Fibroblast of lung (primary cell): ENCODE data around the gene SDK2. TPM values are rescaled to one million over a fixed set of nuclear protein-coding genes. Genes with fewer than 3 reads are reported as not detected.

ENCODE experiments used
- DNase-seq, 2 donors: peaks; one replicate each; pipeline versions ENCODE4 v3.0.0 to v3.0.0-alpha.2; 2010; ENCODE audit warnings: low read depth in 2 of 2
- H2AFZ ChIP-seq: 2 replicates; pipeline ENCODE4 v1.5.1; 2012; ENCODE audit warnings: low read length, control low read depth, inconsistent platforms
- H3K27ac ChIP-seq: 2 replicates; pipeline ENCODE4 v1.5.1; 2011; ENCODE audit warnings: low read length, control low read depth; ENCODE audit not compliant: insufficient read depth
- H3K27me3 ChIP-seq: 2 replicates; pipeline ENCODE4 v1.5.1; 2011; ENCODE audit warnings: mild to moderate bottlenecking, low read length; ENCODE audit not compliant: control insufficient read depth, insufficient read depth
- H3K36me3 ChIP-seq: 2 replicates; pipeline ENCODE4 v1.5.1; 2011; ENCODE audit warnings: low read length; ENCODE audit not compliant: control insufficient read depth, insufficient read depth
- H3K4me1 ChIP-seq: 2 replicates; pipeline ENCODE4 v1.5.1; 2011; ENCODE audit warnings: low read length; ENCODE audit not compliant: control insufficient read depth, insufficient read depth; ENCODE audit errors: extremely low read depth
- H3K4me2 ChIP-seq: 2 replicates; pipeline ENCODE4 v1.5.1; 2011; ENCODE audit warnings: low read length, control low read depth; ENCODE audit not compliant: insufficient read depth; ENCODE audit errors: extremely low read depth
- H3K4me3 ChIP-seq, 4 experiments: fragments of 200-600 bp in 1 of 4; sonication (generic) in 1 of 4; replicated peaks in 1 of 4; 2 replicates each; pipeline ENCODE4 v1.5.1; 2011 to 2016; ENCODE audit warnings: low read length in 4 of 4, low read depth in 3 of 4, mild to moderate bottlenecking in 3 of 4, control low read depth in 2 of 4, inconsistent platforms in 1 of 4, mixed read lengths in 1 of 4; ENCODE audit not compliant: insufficient read depth in 1 of 4; ENCODE audit errors: control extremely low read depth in 1 of 4
- H3K79me2 ChIP-seq: 2 replicates; pipeline ENCODE4 v1.5.1; 2012; ENCODE audit warnings: mild to moderate bottlenecking, low read length, inconsistent platforms; ENCODE audit not compliant: control insufficient read depth, insufficient read depth
- H3K9ac ChIP-seq: 2 replicates; pipeline ENCODE4 v1.5.1; 2011; ENCODE audit warnings: mild to moderate bottlenecking, low read length, control low read depth; ENCODE audit not compliant: insufficient read depth
- H3K9me3 ChIP-seq: 2 replicates; pipeline ENCODE4 v1.5.1; 2012; ENCODE audit warnings: low read depth, low read length; ENCODE audit not compliant: control insufficient read depth, insufficient read depth
- H4K20me1 ChIP-seq: 2 replicates; pipeline ENCODE4 v1.5.1; 2011; ENCODE audit warnings: low read length; ENCODE audit not compliant: control insufficient read depth, insufficient read depth; ENCODE audit errors: extremely low read depth
- CTCF ChIP-seq, 2 donors: IDR thresholded peaks in 1 of 2; conservative IDR thresholded peaks in 1 of 2; 1 replicate in 1 of 2; 2 replicates in 1 of 2; pipeline ENCODE4 v1.5.1; 2011 to 2012; ENCODE audit warnings: low read length in 2 of 2, control low read depth in 1 of 2, inconsistent platforms in 1 of 2, low read depth in 1 of 2, mild to moderate bottlenecking in 1 of 2
- EZH2 ChIP-seq: IDR thresholded peaks from 2 replicates; pipeline ENCODE4 v1.5.1; 2012; ENCODE audit warnings: low read length, control low read depth, mild to moderate bottlenecking; ENCODE audit errors: missing control alignments
- polyA plus RNA-seq, 2 donors: library from polyadenylated mRNA; depleted of rRNA in 1 of 2; stranded (reverse) in 1 of 2; unstranded in 1 of 2; fragments of >200 nt; gene quantifications; 2 replicates each; pipeline ENCODE4 v1.2.1, GENCODE V29; 2011 to 2012; ENCODE audit warnings: missing spikeins in 1 of 2
- total RNA-seq: library from RNA; depleted of rRNA; stranded (reverse); fragments of >200 nt; gene quantifications from 2 replicates; pipeline ENCODE4 v1.2.1, GENCODE V29; 2014

The SDK2 gene
- total and polyA plus RNA-seq, 2 donors (not counting 1 experiment from before 2014, with no cell fraction given), result under 0.01 to 0.01 TPM

DNA sequence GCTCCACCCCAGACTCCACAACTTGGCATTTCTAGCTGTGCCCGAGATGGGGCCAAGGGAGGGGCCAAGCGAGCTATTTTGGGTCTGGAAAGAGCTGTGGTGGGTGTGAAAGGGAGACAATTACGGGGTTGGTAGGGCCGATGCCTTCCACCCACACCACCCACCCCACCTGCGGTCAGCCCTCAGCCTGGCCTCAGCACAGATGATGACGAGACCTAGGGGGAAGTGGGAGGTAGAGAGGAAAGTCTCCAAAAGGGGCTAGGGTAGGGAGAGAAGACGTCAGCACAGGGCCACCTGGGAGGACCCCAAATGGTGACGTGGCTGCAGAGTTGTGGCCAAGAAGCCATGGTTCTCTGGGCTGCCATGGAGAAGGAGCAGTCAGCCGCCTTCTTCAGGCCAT, 83.1 kb downstream of the SDK2 start:
- Histone ChIP-seq H3K4me1 (no peaks in the 10 kb centered on the region), H2AFZ (no peak overlapping the region), H3K4me2 (no peak overlapping the region), H3K9me3 (no peaks in the 10 kb centered on the region), H3K36me3 (no peaks in the 10 kb centered on the region), H4K20me1 (no peaks in the 10 kb centered on the region), H3K9ac (no peak overlapping the region), H3K79me2 (no peaks in the 10 kb centered on the region), H3K27ac (no peak overlapping the region), H3K27me3 (no peaks in the 10 kb centered on the region), H3K4me3 (no peak overlapping the region)
- TF ChIP-seq CTCF (conservative IDR thresholded peaks at IDR 0.05 in 1 of 2, IDR thresholded peaks at IDR 0.05 in 1 of 2; ENCODE audit: low read depth in 1 of 2, low read length in 2 of 2) (no peak), EZH2 (no peak)
- DNase-seq, result no peak

GRCh38 chr17:73560661-73561060, 83.6 kb downstream of the SDK2 start:
- H3K9me3 ChIP-seq, result no peaks in the 10 kb centered on the region
- no peak for DNase-seq
- no peak overlapping the region for H2AFZ ChIP-seq
- no peaks in the 10 kb centered on the region for H3K4me1 ChIP-seq
- H3K4me2 ChIP-seq, result no peak overlapping the region
- no peaks in the 10 kb centered on the region for H3K27me3 ChIP-seq
- H4K20me1 ChIP-seq, result no peaks in the 10 kb centered on the region
- no peaks in the 10 kb centered on the region for H3K36me3 ChIP-seq
- H3K4me3 ChIP-seq, result no peak overlapping the region
- TF ChIP-seq CTCF (conservative IDR thresholded peaks at IDR 0.05 in 1 of 2, IDR thresholded peaks at IDR 0.05 in 1 of 2; ENCODE audit: low read depth in 1 of 2, low read length in 2 of 2), result no peak
- no peak for TF ChIP-seq EZH2
- H3K9ac ChIP-seq, result no peak overlapping the region
- no peak overlapping the region for H3K27ac ChIP-seq
- no peaks in the 10 kb centered on the region for H3K79me2 ChIP-seq

- H3K4me2 ChIP-seq, result no peak overlapping the region
- H3K27ac ChIP-seq, result no peak overlapping the region
- no peaks in the 10 kb centered on the region for H3K79me2 ChIP-seq
- H4K20me1 ChIP-seq, result no peaks in the 10 kb centered on the region
- no peak overlapping the region for H3K9ac ChIP-seq
- no peak overlapping the region for H3K4me3 ChIP-seq
- H3K27me3 ChIP-seq, result no peaks in the 10 kb centered on the region
- H2AFZ ChIP-seq, result no peak overlapping the region
- H3K9me3 ChIP-seq, result no peaks in the 10 kb centered on the region
- TF ChIP-seq EZH2 (no peak), CTCF (conservative IDR thresholded peaks at IDR 0.05 in 1 of 2, IDR thresholded peaks at IDR 0.05 in 1 of 2; ENCODE audit: low read depth in 1 of 2, low read length in 2 of 2) (no peak)
- H3K36me3 ChIP-seq, result no peaks in the 10 kb centered on the region
- H3K4me1 ChIP-seq, result no peaks in the 10 kb centered on the region
- DNase-seq, result no peak
These were observed 84.7 kb downstream of the SDK2 start for GRCh38 chr17:73559532-73559931.
